ENCODE data around the gene HNRNPDL.
A peak's percentile ranks its signal among the peaks of the same experiment; 100 is the strongest.
"Not testable (repeated sequence)": the region's sequence is repeated elsewhere in the genome, so short reads cannot be mapped to it uniquely, and the experiment has no call there.

HNRNPDL gene

DNA sequence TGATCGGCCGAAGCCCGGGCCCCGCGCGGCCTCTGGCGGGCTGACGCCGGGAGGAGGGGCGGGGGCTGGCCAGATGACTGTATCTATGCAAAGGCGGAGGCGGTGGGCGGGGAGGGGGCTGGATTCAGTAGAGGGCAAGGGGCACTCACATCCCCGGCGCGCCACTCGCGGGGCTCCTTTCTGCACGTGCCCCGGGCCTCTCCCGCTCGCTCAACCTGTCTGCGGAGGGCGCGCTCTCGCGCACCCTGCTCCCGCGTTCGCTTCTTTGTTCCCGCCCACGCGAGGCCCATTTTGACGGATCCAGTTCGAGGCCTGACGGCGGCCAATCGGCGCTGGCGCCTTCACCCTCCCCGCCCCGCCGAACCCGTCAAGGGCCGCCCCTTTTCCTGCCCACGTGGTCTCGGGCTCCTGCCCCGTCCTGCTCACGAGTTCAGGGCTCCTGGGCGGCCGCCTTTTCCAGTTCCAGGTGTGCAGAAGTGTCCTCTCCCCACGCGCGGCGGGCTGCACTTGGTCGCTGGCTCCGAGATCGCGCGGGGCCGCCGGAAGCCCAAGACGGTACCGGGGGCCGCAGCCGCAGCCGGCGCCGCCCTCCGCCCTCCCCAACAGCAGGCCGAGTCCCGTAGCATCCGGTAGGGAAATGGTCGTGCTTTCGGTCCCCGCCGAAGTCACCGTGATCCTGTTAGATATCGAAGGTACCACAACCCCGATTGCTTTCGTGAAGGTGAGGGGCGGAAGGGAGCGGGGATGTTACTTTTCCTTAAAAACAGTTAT is at the start of gene HNRNPDL, which contains the start of gene ENOPH1:
Gene HNRNPDL, minus strand, starts transcription at position 270 of the 771 bp plus-strand sequence. CDS start 772 bp downstream, outside the sequence.
Gene ENOPH1, plus strand, starts transcription at position 398 of the 771 bp plus-strand sequence. Its CDS starts 240 bp downstream, at position 638.
- H3K4me1 ChIP-seq (ENCODE audit: control insufficient read depth in 1 of 2, insufficient read depth in 2 of 2, low read length in 2 of 2): peaks cover 32% of the 10 kb centered on the region in 2 donors
- H3K27me3 ChIP-seq (ENCODE audit: control insufficient read depth in 1 of 2, insufficient read depth in 2 of 2, low read length in 2 of 2): no peaks in the 10 kb centered on the region

DNA sequence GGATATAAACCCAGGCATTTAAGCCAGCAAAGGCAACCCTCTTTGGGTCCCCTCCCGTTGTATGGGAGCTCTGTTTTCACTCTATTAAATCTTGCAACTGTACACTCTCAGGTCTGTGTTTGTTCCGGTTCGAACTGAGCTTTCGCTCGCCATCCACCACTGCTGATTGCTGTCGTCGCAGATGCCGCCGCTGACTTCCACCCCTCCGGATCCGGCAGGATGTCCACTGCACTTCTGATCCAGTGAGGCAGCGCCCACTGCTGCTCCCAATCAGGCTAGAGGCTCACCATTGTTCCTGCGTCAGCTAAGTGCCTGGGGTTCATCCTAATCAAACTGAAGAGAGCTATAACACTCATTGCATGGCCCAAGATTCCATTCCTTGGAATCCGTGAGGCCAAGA is 49.3 kb upstream of the HNRNPDL start:
- H3K36me3 ChIP-seq (ENCODE audit: control insufficient read depth in 1 of 2, insufficient read depth in 2 of 2, low read length in 2 of 2): no peaks in the 10 kb centered on the region
- no peaks in the 10 kb centered on the region for H3K9me3 ChIP-seq (ENCODE audit: control insufficient read depth in 1 of 2, low read length in 2 of 2)
- no peak overlapping the region for H3K9ac ChIP-seq (ENCODE audit: low read depth in 1 of 2, low read length in 2 of 2)
- peaks cover 5% of the 10 kb centered on the region in 2 donors for H3K4me1 ChIP-seq (ENCODE audit: control insufficient read depth in 1 of 2, insufficient read depth in 2 of 2, low read length in 2 of 2)
- no peak overlapping the region for H3K27ac ChIP-seq (ENCODE audit: low read depth, low read length)
- no peak overlapping the region for H3K4me3 ChIP-seq (ENCODE audit: low read depth in 1 of 2, low read length in 2 of 2)
- no peaks in the 10 kb centered on the region for H3K27me3 ChIP-seq (ENCODE audit: control insufficient read depth in 1 of 2, insufficient read depth in 2 of 2, low read length in 2 of 2)

More for the DNA sequence above, at the start of gene HNRNPDL, which contains the start of gene ENOPH1:
- H3K27ac ChIP-seq (ENCODE audit: low read depth, low read length): peak within 1 kb of the TSS; percentile 97
- peaks cover 17 to 18% of the 10 kb centered on the region in 2 donors for H3K36me3 ChIP-seq (ENCODE audit: control insufficient read depth in 1 of 2, insufficient read depth in 2 of 2, low read length in 2 of 2)
- H3K9ac ChIP-seq (ENCODE audit: low read depth in 1 of 2, low read length in 2 of 2): peak within 1 kb of the TSS; percentile 95 to 96
- H3K9me3 ChIP-seq (ENCODE audit: control insufficient read depth in 1 of 2, low read length in 2 of 2): no peaks in the 10 kb centered on the region
- peak within 1 kb of the TSS; percentile 99 to 100 for H3K4me3 ChIP-seq (ENCODE audit: low read depth in 1 of 2, low read length in 2 of 2)

DNA sequence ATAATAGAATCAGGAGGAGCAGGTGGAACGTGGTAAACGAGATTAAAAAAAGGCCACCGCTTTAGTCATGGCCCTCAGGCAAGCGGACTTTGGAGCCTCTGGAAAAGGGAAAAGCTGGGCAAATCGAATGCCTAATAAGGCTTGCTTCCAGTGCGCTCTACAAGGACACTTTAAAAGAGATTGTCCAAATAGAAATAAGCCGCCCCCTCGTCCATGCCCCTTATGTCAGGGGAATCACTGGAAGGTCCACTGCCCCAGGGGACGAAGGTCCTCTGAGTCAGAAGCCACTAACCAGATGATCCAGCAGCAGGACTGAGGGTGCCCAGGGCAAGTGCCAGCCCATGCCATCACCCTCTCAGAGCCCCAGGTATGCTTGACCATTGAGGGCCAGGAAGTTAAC is 47.2 kb upstream of the HNRNPDL start:
- not testable (repeated sequence) for H3K27me3 ChIP-seq (ENCODE audit: control insufficient read depth in 1 of 2, insufficient read depth in 2 of 2, low read length in 2 of 2); H3K4me1 ChIP-seq (ENCODE audit: control insufficient read depth in 1 of 2, insufficient read depth in 2 of 2, low read length in 2 of 2); H3K36me3 ChIP-seq (ENCODE audit: control insufficient read depth in 1 of 2, insufficient read depth in 2 of 2, low read length in 2 of 2); H3K9me3 ChIP-seq (ENCODE audit: control insufficient read depth in 1 of 2, low read length in 2 of 2); H3K4me3 ChIP-seq (ENCODE audit: low read depth in 1 of 2, low read length in 2 of 2); H3K9ac ChIP-seq (ENCODE audit: low read depth in 1 of 2, low read length in 2 of 2)
- H3K27ac ChIP-seq (ENCODE audit: low read depth, low read length): peak overlapping the region; percentile 39

DNA sequence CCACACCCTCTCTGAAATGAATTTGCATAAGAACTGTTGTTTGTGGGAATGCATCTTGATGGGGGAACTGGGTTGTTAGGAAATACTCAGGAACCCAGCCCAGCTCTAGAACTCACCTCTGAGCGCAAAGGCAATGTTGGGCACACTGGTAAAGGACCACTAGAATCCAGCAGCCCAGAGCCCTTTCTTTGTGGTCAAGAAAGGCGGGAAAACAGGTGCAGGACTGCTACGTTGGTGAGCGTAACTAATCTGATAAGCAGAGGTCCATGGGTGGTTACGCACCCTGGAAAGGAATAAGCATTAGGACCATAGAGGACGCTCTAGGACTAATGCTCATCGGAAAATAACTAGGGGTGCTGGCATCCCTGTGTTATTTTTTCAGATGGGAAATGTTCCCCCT is 45.7 kb upstream of the HNRNPDL start:
- not testable (repeated sequence) for H3K27me3 ChIP-seq (ENCODE audit: control insufficient read depth in 1 of 2, insufficient read depth in 2 of 2, low read length in 2 of 2); H3K4me1 ChIP-seq (ENCODE audit: control insufficient read depth in 1 of 2, insufficient read depth in 2 of 2, low read length in 2 of 2); H3K36me3 ChIP-seq (ENCODE audit: control insufficient read depth in 1 of 2, insufficient read depth in 2 of 2, low read length in 2 of 2); H3K9ac ChIP-seq (ENCODE audit: low read depth in 1 of 2, low read length in 2 of 2); H3K9me3 ChIP-seq (ENCODE audit: control insufficient read depth in 1 of 2, low read length in 2 of 2); H3K4me3 ChIP-seq (ENCODE audit: low read depth in 1 of 2, low read length in 2 of 2); H3K27ac ChIP-seq (ENCODE audit: low read depth, low read length)

DNA sequence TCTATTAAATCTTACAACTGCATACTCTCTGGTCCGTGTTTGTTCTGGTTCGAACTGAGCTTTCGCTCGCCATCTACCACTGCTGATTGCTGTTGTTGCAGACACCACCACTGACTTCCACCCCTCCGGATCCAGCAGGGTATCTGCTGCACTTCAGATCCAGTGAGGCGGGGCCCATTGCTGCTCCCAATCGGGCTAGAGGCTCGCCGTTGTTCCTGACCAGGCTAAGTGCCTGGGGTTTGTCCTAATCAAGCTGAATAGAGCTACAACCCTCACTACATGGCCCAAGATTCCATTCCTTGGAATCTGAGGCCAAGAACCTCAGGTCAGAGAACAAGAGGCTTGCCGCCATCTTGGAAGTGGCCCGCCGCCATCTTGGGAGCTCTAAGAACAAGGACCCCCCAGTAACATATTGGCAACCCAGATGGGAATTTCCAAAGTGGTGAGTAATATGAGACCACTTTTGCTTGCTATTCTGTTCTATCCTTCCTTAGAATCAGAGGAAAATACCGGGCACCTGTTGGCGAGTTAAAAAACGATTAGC is 43.4 kb upstream of the HNRNPDL start:
- H3K27ac ChIP-seq (ENCODE audit: low read depth, low read length): no peak overlapping the region
- H3K4me3 ChIP-seq (ENCODE audit: low read depth in 1 of 2, low read length in 2 of 2): no peak overlapping the region

DNA sequence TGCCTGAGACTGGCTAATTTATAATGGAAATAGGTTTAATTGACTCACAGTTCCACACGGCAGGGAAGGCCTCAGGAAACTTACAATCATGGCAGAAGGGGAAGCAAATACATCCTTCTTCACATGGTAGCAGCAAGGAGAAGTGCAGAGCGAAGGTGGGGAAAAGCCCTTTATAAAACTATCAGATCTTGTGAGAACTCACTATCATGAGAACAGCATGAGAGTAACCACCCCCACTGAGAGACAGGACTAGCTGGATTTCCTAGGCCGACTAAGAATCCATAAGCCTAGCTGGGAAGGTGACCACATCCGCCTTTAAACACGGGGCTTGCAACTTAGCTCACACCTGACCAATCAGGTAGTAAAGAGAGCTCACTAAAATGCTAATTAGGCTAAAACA is 42.8 kb upstream of the HNRNPDL start:
- H3K9ac ChIP-seq (ENCODE audit: low read depth in 1 of 2, low read length in 2 of 2); H3K4me1 ChIP-seq (ENCODE audit: control insufficient read depth in 1 of 2, insufficient read depth in 2 of 2, low read length in 2 of 2); H3K27ac ChIP-seq (ENCODE audit: low read depth, low read length); H3K27me3 ChIP-seq (ENCODE audit: control insufficient read depth in 1 of 2, insufficient read depth in 2 of 2, low read length in 2 of 2); H3K9me3 ChIP-seq (ENCODE audit: control insufficient read depth in 1 of 2, low read length in 2 of 2); H3K36me3 ChIP-seq (ENCODE audit: control insufficient read depth in 1 of 2, insufficient read depth in 2 of 2, low read length in 2 of 2); H3K4me3 ChIP-seq (ENCODE audit: low read depth in 1 of 2, low read length in 2 of 2): not testable (repeated sequence)

More for the DNA sequence above, 43.4 kb upstream of the HNRNPDL start:
- Histone ChIP-seq H3K27me3 (ENCODE audit: control insufficient read depth in 1 of 2, insufficient read depth in 2 of 2, low read length in 2 of 2) (no peaks in the 10 kb centered on the region), H3K9me3 (ENCODE audit: control insufficient read depth in 1 of 2, low read length in 2 of 2) (no peaks in the 10 kb centered on the region), H3K36me3 (ENCODE audit: control insufficient read depth in 1 of 2, insufficient read depth in 2 of 2, low read length in 2 of 2) (no peaks in the 10 kb centered on the region), H3K4me1 (ENCODE audit: control insufficient read depth in 1 of 2, insufficient read depth in 2 of 2, low read length in 2 of 2) (peaks cover 0 to 5% of the 10 kb centered on the region in 2 donors), H3K9ac (ENCODE audit: low read depth in 1 of 2, low read length in 2 of 2) (no peak overlapping the region)

DNA sequence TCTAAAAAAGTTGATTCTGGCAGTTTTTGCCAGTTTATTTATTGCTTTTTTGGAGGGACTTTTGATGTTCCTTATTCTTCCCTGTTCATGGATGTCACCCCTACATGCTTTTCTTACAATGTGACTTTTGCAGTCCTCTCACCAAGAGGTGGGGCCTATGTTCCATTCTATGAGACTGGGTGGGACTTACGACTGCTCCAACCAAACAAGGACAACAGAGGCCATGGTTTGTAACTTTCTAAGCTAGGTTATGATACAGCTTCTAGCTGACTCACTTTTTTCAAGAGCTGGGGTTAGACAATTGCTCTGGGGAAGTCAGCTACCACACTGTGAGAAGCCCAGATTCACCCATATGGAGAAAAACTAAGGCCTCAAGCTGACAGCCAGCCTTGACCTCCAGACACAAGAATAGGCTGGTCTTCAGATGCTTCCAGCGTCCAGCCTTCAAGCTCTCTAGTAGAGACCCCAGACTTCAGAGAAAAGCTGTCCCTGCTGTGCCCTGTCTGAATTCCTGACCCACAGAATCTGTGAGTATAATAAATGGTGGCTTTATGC is 39.6 kb upstream of the HNRNPDL start:
- Histone ChIP-seq H3K4me1 (ENCODE audit: control insufficient read depth in 1 of 2, insufficient read depth in 2 of 2, low read length in 2 of 2) (no peaks in the 10 kb centered on the region), H3K9ac (ENCODE audit: low read depth in 1 of 2, low read length in 2 of 2) (no peak overlapping the region), H3K27me3 (ENCODE audit: control insufficient read depth in 1 of 2, insufficient read depth in 2 of 2, low read length in 2 of 2) (no peaks in the 10 kb centered on the region), H3K27ac (ENCODE audit: low read depth, low read length) (no peak overlapping the region), H3K9me3 (ENCODE audit: control insufficient read depth in 1 of 2, low read length in 2 of 2) (no peaks in the 10 kb centered on the region), H3K4me3 (ENCODE audit: low read depth in 1 of 2, low read length in 2 of 2) (no peak overlapping the region), H3K36me3 (ENCODE audit: control insufficient read depth in 1 of 2, insufficient read depth in 2 of 2, low read length in 2 of 2) (no peaks in the 10 kb centered on the region)

DNA sequence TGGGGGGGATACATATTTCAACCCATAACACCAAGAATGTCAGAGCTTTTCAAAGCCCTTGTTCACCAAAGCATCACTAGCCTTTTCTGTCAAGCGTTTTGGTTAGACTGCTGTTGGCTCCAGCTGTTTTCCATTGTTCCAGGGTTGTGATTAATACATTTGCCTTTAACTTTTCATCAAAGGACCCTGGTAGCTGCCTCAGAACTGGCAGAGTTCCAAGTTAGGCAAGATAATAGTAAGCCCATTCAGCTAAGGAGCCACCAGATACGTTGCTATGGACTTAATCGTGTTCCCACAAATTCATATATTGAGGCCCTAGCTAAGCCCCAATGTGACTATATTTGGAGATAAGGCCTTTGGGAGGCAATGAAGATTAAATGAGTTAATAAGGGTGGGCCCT is 37.2 kb upstream of the HNRNPDL start:
- no peak overlapping the region for H3K4me3 ChIP-seq (ENCODE audit: low read depth in 1 of 2, low read length in 2 of 2)
- H3K27me3 ChIP-seq (ENCODE audit: control insufficient read depth in 1 of 2, insufficient read depth in 2 of 2, low read length in 2 of 2): no peaks in the 10 kb centered on the region
- H3K4me1 ChIP-seq (ENCODE audit: control insufficient read depth in 1 of 2, insufficient read depth in 2 of 2, low read length in 2 of 2): no peaks in the 10 kb centered on the region
- no peaks in the 10 kb centered on the region for H3K9me3 ChIP-seq (ENCODE audit: control insufficient read depth in 1 of 2, low read length in 2 of 2)
- H3K9ac ChIP-seq (ENCODE audit: low read depth in 1 of 2, low read length in 2 of 2): no peak overlapping the region
- no peaks in the 10 kb centered on the region for H3K36me3 ChIP-seq (ENCODE audit: control insufficient read depth in 1 of 2, insufficient read depth in 2 of 2, low read length in 2 of 2)
- no peak overlapping the region for H3K27ac ChIP-seq (ENCODE audit: low read depth, low read length)

DNA sequence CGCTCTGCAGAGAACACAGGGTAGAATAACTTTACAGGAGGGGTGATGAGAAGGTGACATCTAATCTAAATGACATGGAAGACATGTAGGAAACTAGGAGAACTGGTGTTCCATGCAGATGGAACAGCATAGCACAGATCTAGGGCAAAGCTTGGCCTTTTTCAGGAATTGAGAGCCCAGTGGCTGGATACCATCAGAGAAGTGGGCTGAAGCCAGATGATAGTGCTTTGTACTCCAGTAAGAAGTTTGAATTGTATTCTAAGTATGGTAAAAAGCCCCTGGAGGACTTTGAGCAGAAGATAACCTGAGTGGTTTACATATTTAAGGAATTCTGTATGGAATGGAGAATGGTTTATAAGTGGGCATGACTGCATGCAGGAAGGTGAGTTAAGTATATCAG is 33.0 kb upstream of the HNRNPDL start:
- H3K36me3 ChIP-seq (ENCODE audit: control insufficient read depth in 1 of 2, insufficient read depth in 2 of 2, low read length in 2 of 2): peaks cover 6 to 24% of the 10 kb centered on the region in 2 donors
- no peak overlapping the region for H3K27ac ChIP-seq (ENCODE audit: low read depth, low read length)
- H3K9me3 ChIP-seq (ENCODE audit: control insufficient read depth in 1 of 2, low read length in 2 of 2): no peaks in the 10 kb centered on the region
- H3K4me3 ChIP-seq (ENCODE audit: low read depth in 1 of 2, low read length in 2 of 2): no peak overlapping the region
- H3K9ac ChIP-seq (ENCODE audit: low read depth in 1 of 2, low read length in 2 of 2): no peak overlapping the region
- H3K4me1 ChIP-seq (ENCODE audit: control insufficient read depth in 1 of 2, insufficient read depth in 2 of 2, low read length in 2 of 2): no peaks in the 10 kb centered on the region
- no peaks in the 10 kb centered on the region for H3K27me3 ChIP-seq (ENCODE audit: control insufficient read depth in 1 of 2, insufficient read depth in 2 of 2, low read length in 2 of 2)

DNA sequence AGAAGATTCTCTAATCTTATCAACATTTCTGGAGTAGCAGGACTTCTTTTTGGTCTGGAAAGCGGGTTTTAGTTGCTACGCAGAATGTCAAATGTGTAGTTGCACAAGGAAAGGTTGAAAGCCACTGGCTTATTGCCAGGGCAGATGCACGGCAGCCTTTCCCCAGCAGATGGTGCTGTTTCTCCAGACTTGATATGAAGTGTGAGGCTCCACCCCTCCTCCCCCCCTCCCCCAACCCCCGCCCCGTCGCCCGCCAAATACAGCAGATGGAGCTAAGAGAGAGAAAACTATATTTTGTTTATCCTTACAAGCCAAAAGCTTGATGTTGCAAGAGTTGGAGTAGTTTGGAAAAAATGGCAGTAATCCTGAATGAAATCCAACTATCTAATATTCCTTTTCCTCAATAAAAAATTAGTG is 32.2 kb upstream of the HNRNPDL start:
- Histone ChIP-seq H3K27ac (ENCODE audit: low read depth, low read length) (no peak overlapping the region), H3K36me3 (ENCODE audit: control insufficient read depth in 1 of 2, insufficient read depth in 2 of 2, low read length in 2 of 2) (peaks cover 9 to 32% of the 10 kb centered on the region in 2 donors)

More for the DNA sequence above, 32.2 kb upstream of the HNRNPDL start:
- no peaks in the 10 kb centered on the region for H3K27me3 ChIP-seq (ENCODE audit: control insufficient read depth in 1 of 2, insufficient read depth in 2 of 2, low read length in 2 of 2)
- H3K4me3 ChIP-seq (ENCODE audit: low read depth in 1 of 2, low read length in 2 of 2): no peak overlapping the region
- H3K9me3 ChIP-seq (ENCODE audit: control insufficient read depth in 1 of 2, low read length in 2 of 2): no peaks in the 10 kb centered on the region
- H3K9ac ChIP-seq (ENCODE audit: low read depth in 1 of 2, low read length in 2 of 2): no peak overlapping the region
- H3K4me1 ChIP-seq (ENCODE audit: control insufficient read depth in 1 of 2, insufficient read depth in 2 of 2, low read length in 2 of 2): no peaks in the 10 kb centered on the region
